ENCODE results near the gene TM6SF1. TPM values are rescaled to one million over a fixed set of nuclear protein-coding genes. Genes with fewer than 3 reads are reported as not detected.

TM6SF1 gene
- total and polyA plus RNA-seq, 2 of the 4 experiments (the other 2 are of a cell fraction): 1.6 to 1.9 TPM

DNA sequence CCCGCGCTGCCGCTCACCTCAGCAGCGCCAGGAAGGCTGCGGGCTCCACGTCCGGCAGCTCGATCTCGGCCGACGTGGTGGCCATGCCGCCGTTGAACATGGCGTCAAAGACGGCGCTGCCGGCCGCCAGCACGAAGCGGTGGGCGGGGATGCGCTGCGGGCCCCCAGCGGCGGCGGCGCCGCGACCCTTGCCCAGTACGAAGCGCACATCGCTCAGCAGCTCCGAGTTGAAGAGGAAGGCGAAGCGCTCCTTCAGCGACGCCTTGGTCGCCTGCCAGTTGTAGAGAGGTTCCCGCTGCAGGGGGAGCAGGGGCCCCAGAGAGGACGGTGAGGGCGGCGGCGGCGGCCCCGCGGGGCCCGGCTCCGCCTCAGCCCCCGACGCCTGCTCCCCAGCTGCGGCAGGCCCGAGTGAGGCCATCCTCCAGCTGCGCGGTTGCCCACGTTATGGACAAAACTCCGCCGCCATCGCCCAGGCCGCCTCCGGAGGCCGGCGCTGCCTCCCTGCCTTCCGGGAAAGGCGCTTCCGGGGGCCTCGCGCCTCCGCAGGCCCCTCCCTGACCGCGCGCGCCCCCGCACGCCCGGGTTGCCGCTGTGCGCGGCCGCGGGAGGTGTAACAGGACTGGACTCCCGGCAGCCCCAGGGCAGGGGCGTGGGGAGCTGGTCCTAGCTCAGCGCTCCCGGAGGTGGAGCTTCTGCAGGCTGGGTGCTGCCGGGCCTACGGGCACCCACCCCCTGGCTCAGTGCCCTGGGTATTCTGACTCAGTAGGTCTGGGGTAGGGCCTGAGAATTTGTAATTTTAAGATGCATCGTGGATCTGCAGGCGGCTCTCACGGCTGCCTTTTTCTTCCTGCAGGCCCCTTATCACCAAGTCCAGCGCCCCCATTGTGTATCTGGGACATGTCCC, 40.5 kb upstream of the TM6SF1 start, which contains the start of gene BTBD1:
Gene BTBD1 (minus strand): TSS at position 519 of the 904 bp plus-strand sequence. CDS start 101 bp downstream, at position 418.
- H3K9me1 ChIP-seq (ENCODE audit: insufficient read depth, low read length): peaks cover 18% of the 10 kb centered on the region
- in situ Hi-C loops (cut with MboI; ENCODE audit: low sequenced_read_pairs) (no loop called here), intact Hi-C loops (cut with micrococcal nuclease) (loop anchor here (1.0 to 2.0 kb wide), 3 partner anchors 46 to 220 kb away; partner anchors contain the start of gene HDGFL3), dilution Hi-C loops (cut with HindIII; ENCODE audit: low sequenced_read_pairs, unreplicated experiment) (no loop called here)
- peak within 1 kb of the TSS; percentile 83 for H2AK5ac ChIP-seq (ENCODE audit: low read depth, low read length)
- peak within 1 kb of the TSS; percentile 89 for H3K4ac ChIP-seq (ENCODE audit: low read depth, low read length)
- ChIA-PET POLR2A (ENCODE audit: unreplicated experiment) (interaction anchor here (0.6 kb wide), 1 partner anchor 56 kb away, joined by 4 read pairs; no protein-coding TSS in a partner anchor), CTCF (no interaction called here)
- H2AK9ac ChIP-seq (replicated peaks; ENCODE audit: low read depth, low read length, poor library complexity): peak within 1 kb of the TSS; percentile 77
- peak within 1 kb of the TSS; percentile 64 for H2BK120ac ChIP-seq (ENCODE audit: low read depth, low read length)
- peak within 1 kb of the TSS; percentile 92 for H2AFZ ChIP-seq (replicated peaks; ENCODE audit: low read length, poor library complexity)
- H3K36me3 ChIP-seq (ENCODE audit: control insufficient read depth, insufficient read depth, low read length): peaks cover 2% of the 10 kb centered on the region; the same call in 1 of the 2 replicates
- peak within 1 kb of the TSS; percentile 90 for H3K4me3 ChIP-seq (ENCODE audit: insufficient read depth, low read depth, low read length)
- H3K9ac ChIP-seq (ENCODE audit: low read depth, low read length): peak within 1 kb of the TSS; percentile 86
- peaks cover 9 to 30% of the 10 kb centered on the region in 2 experiments; a peak in 3 of 4 replicates for H3K79me1 ChIP-seq (ENCODE audit: low read depth in 1 of 2, low read length in 2 of 2)
- H2BK5ac ChIP-seq (ENCODE audit: low read depth, low read length, poor library complexity, severe bottlenecking): peak within 1 kb of the TSS; percentile 74
- peak within 1 kb of the TSS; percentile 94 for H4K5ac ChIP-seq (ENCODE audit: low read depth, low read length)
- peaks cover 7% of the 10 kb centered on the region for H3K4me1 ChIP-seq (ENCODE audit: control insufficient read depth, insufficient read depth, low read length)
- peak within 1 kb of the TSS; percentile 49 for H3K18ac ChIP-seq (ENCODE audit: low read depth, low read length)
- peak within 1 kb of the TSS; percentile 81 for H4K91ac ChIP-seq (ENCODE audit: insufficient read depth, low read depth, low read length)
- peak within 1 kb of the TSS; percentile 82 for H3K27ac ChIP-seq (ENCODE audit: insufficient read depth, low read length)
- H3K14ac ChIP-seq (replicated peaks; ENCODE audit: low read depth, low read length): peak within 1 kb of the TSS; percentile 90
- H3K23ac ChIP-seq (ENCODE audit: low read depth, low read length): peak within 1 kb of the TSS; percentile 99
- ATAC-seq (ENCODE audit: low read depth): peak; percentile 98
- WGBS, 2 experiments (ENCODE audit: extremely low coverage in 2 of 2, insufficient read length in 1 of 2): 0% methylated on average over 8 of the region's 90 CpGs; no CpG with 5 or more reads in 1 of the 2 experiments
- peak within 1 kb of the TSS; percentile 73 for H3K56ac ChIP-seq (ENCODE audit: extremely low read depth, insufficient read depth, low read length)
- H4K20me1 ChIP-seq (ENCODE audit: insufficient read depth, low read length): peaks cover 40% of the 10 kb centered on the region
- no peak within 1 kb of the TSS for H2BK20ac ChIP-seq (ENCODE audit: low read depth, low read length)
- H3K9me3 ChIP-seq (ENCODE audit: control insufficient read depth, insufficient read depth, low read length): no peaks in the 10 kb centered on the region
- H4K8ac ChIP-seq (ENCODE audit: low read depth in 2 of 2, low read length in 2 of 2): peak within 1 kb of the TSS; percentile 92 to 100
- peak within 1 kb of the TSS; percentile 83 for H3K4me2 ChIP-seq (ENCODE audit: low read depth, low read length)
- H3K27me3 ChIP-seq (ENCODE audit: control insufficient read depth, insufficient read depth, low read length): no peaks in the 10 kb centered on the region
- BruUV-seq (replicated peaks): no TSS peak
- peak; percentile 96 for DNase-seq
- H2BK15ac ChIP-seq (ENCODE audit: low read depth, low read length): peak within 1 kb of the TSS; percentile 27; the same call in 2 of the 3 replicates
- TF ChIP-seq RAD21 (IDR thresholded peaks at IDR 0.05; ENCODE audit: low read length) (no peak), SMC3 (IDR thresholded peaks at IDR 0.05; ENCODE audit: low read depth, low read length) (no peak), RCOR1 (IDR thresholded peaks at IDR 0.05; ENCODE audit: insufficient replicate concordance, low read length) (no peak), RFX5 (IDR thresholded peaks at IDR 0.05; ENCODE audit: low read depth, low read length) (no peak), CHD1 (IDR thresholded peaks at IDR 0.05; ENCODE audit: low read depth, low read length) (no peak; the same call in 1 of the 2 replicates), CEBPB (IDR thresholded peaks at IDR 0.05; ENCODE audit: low read depth, low read length) (no peak), NFE2L2 (IDR thresholded peaks at IDR 0.05; ENCODE audit: low read depth, low read length) (no peak), POLR2A (IDR thresholded peaks at IDR 0.05; ENCODE audit: low read depth, low read length) (peak; percentile 94), MAFK (IDR thresholded peaks at IDR 0.05; ENCODE audit: low read depth, low read length) (no peak), BHLHE40 (IDR thresholded peaks at IDR 0.05; ENCODE audit: low read depth, low read length) (no peak), MXI1 (IDR thresholded peaks at IDR 0.05; ENCODE audit: borderline replicate concordance, low read depth, low read length) (peak; percentile 78)
- TF ChIP-seq, protein P1, sequence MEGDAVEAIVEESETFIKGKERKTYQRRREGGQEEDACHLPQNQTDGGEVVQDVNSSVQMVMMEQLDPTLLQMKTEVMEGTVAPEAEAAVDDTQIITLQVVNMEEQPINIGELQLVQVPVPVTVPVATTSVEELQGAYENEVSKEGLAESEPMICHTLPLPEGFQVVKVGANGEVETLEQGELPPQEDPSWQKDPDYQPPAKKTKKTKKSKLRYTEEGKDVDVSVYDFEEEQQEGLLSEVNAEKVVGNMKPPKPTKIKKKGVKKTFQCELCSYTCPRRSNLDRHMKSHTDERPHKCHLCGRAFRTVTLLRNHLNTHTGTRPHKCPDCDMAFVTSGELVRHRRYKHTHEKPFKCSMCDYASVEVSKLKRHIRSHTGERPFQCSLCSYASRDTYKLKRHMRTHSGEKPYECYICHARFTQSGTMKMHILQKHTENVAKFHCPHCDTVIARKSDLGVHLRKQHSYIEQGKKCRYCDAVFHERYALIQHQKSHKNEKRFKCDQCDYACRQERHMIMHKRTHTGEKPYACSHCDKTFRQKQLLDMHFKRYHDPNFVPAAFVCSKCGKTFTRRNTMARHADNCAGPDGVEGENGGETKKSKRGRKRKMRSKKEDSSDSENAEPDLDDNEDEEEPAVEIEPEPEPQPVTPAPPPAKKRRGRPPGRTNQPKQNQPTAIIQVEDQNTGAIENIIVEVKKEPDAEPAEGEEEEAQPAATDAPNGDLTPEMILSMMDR (conservative IDR thresholded peaks at IDR 0.05; ENCODE audit: low read depth, low read length): 0 out of 2 replicates have a peak, but pooled peaks have one; percentile 1
- TF ChIP-seq, protein P2, sequence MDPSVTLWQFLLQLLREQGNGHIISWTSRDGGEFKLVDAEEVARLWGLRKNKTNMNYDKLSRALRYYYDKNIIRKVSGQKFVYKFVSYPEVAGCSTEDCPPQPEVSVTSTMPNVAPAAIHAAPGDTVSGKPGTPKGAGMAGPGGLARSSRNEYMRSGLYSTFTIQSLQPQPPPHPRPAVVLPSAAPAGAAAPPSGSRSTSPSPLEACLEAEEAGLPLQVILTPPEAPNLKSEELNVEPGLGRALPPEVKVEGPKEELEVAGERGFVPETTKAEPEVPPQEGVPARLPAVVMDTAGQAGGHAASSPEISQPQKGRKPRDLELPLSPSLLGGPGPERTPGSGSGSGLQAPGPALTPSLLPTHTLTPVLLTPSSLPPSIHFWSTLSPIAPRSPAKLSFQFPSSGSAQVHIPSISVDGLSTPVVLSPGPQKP (IDR thresholded peaks at IDR 0.05; ENCODE audit: borderline replicate concordance, low read depth, low read length): 0 out of 2 replicates have a peak, but pooled peaks have one; percentile 24
